Activated T-cell treated with anti-CD3 and anti-CD28 coated beads, Interleukin-2, amount 50 U/mL, for 24 hours (primary cell): ENCODE data around the gene KASH5.

Experiments used
- DNase-seq: peaks from one replicate; pipeline ENCODE4 v3.0.0-alpha.2; 2020
- H3K27ac Mint-ChIP-seq: 2 replicates; pipeline ENCODE4 v1.8.0; 2020; ENCODE audit warnings: mild to moderate bottlenecking, mixed read lengths
- H3K27me3 Mint-ChIP-seq: 2 replicates; pipeline ENCODE4 v1.8.0; 2020; ENCODE audit warnings: mixed read lengths
- H3K36me3 Mint-ChIP-seq: 2 replicates; pipeline ENCODE4 v1.8.0; 2020; ENCODE audit warnings: low read depth, mixed read lengths
- H3K4me1 Mint-ChIP-seq: 2 replicates; pipeline ENCODE4 v1.8.0; 2020; ENCODE audit warnings: low read depth, mixed read lengths
- H3K4me3 Mint-ChIP-seq: 2 replicates; pipeline ENCODE4 v1.8.0; 2020; ENCODE audit warnings: mild to moderate bottlenecking, moderate library complexity, mixed read lengths
- H3K9me3 Mint-ChIP-seq: 2 replicates; pipeline ENCODE4 v1.8.0; 2020; ENCODE audit warnings: mixed read lengths

KASH5 gene

DNA sequence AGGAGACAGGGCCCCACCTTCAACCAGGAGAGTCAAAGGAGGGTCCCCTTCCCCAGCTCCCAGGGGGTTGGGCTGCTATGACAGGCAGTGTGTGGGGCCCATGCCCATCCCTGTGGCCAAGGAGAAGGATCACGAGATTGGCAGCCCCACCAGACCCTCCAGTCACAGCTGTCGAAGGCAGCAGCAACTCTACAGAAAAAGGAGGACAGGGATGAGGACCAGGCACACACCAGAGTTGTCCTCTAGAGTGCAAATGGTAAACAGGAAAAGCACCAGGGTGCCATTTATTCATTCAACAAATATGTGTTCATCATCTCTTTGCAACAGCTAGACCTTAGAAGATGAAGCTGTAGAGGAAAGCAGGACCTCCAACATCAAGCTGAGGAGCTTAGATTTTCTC lies 31.1 kb downstream of the KASH5 start:
- no peaks in the 10 kb centered on the region for H3K36me3 Mint-ChIP-seq
- no peak overlapping the region for H3K4me3 Mint-ChIP-seq
- no peak for DNase-seq
- H3K4me1 Mint-ChIP-seq, result peaks cover 29% of the 10 kb centered on the region
- H3K27ac Mint-ChIP-seq, result no peak overlapping the region
- H3K27me3 Mint-ChIP-seq, result peaks cover 62% of the 10 kb centered on the region
- H3K9me3 Mint-ChIP-seq, result no peaks in the 10 kb centered on the region

DNA sequence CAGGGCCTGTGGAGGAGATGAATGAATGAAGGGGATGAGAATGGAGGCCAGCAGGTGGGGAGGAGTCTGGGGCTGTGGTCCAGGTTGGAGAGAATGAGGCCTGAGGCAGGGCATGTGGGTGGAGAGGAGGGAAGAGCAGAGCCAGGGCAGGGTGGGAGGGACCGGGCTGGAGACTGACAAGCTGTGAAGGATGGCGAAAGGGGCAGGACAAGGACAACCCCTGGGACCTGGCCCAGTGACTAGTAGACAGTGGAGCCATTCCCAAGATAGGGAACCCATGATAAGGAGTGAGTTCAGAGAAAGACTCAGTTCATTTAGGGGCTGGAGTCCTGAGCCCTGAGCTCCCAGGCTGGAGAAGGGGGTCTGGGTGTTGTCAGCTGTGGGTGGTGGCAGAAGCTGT lies 32.2 kb downstream of the KASH5 start:
- Mint-ChIP-seq H3K27me3 (peaks cover 71% of the 10 kb centered on the region), H3K9me3 (no peaks in the 10 kb centered on the region), H3K27ac (no peak overlapping the region), H3K36me3 (no peaks in the 10 kb centered on the region), H3K4me3 (no peak overlapping the region), H3K4me1 (peaks cover 30% of the 10 kb centered on the region)
- DNase-seq, result no peak

DNA sequence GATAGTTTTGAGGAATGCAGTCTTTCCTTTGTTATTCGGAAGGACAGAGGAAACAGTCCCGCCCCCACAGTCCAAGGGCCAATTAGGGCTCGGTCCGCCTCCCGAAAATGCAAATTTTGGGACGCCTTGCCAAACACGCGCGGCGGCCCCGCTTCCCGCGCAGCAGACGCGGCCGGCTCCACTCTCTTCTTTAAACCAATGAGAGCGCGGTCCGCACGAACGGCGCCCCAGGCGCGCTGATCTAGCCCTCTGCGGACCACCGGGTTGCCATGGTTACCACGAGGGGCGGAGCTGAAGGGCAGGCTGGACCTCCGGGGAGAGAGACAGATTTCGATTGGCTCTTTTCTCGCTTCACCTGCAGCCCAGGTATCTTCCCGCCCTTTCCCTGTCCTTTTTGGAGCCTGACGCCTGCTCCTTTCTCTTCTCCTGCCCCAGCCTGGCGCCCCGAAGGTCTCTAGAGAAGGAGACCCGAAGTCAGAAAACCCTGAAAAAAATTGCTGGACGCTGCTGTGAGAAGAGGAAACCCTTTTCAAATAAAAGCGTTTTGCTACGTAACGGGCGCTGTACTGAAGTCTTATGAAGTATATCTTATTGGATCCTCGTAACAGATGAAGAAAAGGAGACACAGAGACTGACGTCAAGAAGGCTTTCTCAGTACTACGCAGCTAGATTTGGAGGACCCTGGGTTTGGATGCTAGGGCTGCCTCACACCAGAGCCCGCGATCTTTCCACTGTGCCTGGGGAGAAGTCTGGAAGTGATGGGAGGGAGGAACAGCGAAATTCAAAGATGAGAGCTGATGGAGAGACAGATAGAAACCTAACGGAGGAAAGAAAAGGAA lies 33.2 kb downstream of the KASH5 start:
- H3K36me3 Mint-ChIP-seq, result no peaks in the 10 kb centered on the region
- H3K4me1 Mint-ChIP-seq, result peaks cover 31% of the 10 kb centered on the region
- H3K9me3 Mint-ChIP-seq, result no peaks in the 10 kb centered on the region
- peak overlapping the region; percentile 8 for H3K4me3 Mint-ChIP-seq
- no peak overlapping the region for H3K27ac Mint-ChIP-seq
- peaks cover 81% of the 10 kb centered on the region for H3K27me3 Mint-ChIP-seq
- peak; percentile 55 for DNase-seq

DNA sequence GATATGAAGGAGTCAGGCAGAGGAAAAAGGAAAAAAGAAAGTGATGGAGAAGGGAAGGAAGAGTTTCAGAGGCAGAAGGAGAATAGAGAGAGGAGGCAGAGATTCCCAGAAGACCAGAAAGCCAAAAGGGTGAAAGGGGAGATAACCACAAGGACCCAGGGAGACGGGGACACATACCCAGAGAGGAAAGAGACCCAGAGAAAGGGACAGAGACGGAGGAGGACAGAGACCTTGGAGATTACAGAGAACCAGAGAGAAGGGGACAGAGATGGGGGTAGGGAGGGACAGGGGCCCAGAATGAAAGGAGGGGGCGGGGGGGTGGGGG lies 33.8 kb downstream of the KASH5 start:
- no peak for DNase-seq
- Mint-ChIP-seq H3K27me3 (peaks cover 87% of the 10 kb centered on the region), H3K4me3 (no peak overlapping the region), H3K9me3 (no peaks in the 10 kb centered on the region), H3K4me1 (peaks cover 34% of the 10 kb centered on the region), H3K36me3 (no peaks in the 10 kb centered on the region), H3K27ac (no peak overlapping the region)

DNA sequence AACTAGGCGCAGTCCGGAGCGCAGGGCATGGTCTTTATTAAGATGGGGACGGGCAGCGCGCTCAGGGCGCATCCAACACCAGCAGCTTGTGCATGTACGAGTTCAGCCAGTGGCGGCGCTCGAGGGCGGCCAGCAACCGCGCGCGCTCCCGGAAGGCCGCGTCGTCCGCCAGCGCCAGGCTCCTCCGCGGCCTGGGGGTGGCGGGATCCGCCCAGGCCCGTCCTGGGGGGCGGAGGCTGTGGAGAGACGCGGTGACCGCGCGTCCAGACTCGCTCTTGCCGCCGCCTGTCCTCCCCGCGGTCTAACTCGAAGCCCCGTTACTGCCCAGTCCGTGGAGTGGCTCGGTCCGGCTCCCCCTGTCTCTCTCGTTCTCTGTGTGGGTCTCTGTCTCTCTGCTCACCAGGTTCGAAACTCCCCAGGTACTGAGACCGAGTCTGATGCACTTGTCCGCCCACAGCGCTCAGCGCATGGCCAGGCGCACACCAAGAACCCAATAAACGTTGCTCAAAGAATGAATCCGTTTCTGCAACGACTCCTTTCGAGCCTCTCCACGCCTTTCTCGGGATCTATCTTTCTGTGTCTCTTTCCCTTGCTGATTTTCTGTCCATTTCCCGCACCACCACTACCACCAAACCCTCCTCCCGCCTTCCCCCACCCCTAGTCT lies 34.5 kb downstream of the KASH5 start:
- H3K9me3 Mint-ChIP-seq, result no peaks in the 10 kb centered on the region
- no peaks in the 10 kb centered on the region for H3K36me3 Mint-ChIP-seq
- H3K27me3 Mint-ChIP-seq, result peaks cover 91% of the 10 kb centered on the region
- no peak overlapping the region for H3K27ac Mint-ChIP-seq
- peak overlapping the region; percentile 57 for H3K4me3 Mint-ChIP-seq
- peaks cover 37% of the 10 kb centered on the region for H3K4me1 Mint-ChIP-seq
- peak; percentile 61 for DNase-seq

DNA sequence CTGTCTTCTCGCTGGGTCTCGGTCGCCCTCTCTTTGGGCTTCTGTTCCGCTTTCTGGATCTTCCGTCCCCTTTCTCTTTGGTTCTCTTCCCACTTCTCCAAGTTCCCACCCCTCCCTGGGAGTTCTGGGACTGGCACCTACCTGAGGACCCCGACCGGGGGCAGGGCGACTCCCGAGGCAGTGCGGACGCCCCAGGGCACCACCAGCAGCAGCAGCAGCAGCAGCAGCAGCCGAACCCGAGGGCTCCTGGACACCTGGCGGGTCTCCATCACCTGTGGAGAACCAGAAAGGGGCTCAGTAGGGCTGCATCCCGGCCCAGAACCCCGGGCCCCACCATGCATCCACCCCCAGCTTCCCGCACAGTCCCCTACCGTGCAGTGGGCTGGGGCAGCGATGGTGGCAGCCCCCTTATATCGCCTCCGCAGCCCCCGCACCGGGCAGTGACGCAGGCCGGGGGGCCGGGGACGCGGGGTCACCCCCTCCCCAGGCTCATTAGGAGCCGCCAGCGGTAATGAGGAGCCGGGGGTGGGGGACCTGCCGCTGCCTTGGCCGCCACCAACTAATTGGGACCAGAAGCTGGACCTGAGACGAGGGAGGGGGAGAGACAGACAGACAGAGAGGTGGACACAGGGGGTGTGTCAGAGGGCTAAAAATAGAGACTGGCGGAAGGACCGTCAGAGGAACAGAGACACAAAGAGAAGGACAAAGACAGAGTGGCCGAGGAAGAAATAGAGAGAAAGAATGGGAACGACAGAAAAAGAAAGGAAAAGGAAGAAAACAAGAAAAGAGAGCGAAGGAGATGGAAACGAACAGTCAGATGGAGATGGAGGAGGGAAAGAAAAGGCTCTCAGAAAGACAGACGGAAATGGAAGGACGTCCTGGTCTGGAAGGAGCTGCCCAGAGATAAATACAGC lies 35.3 kb downstream of the KASH5 start, which contains the start of gene PTH2:
TSS of gene PTH2 (minus strand) at position 371 of the 914 bp plus-strand sequence. CDS start at position 269, 102 bp downstream.
- no peak for DNase-seq
- Mint-ChIP-seq H3K27ac (no peak within 1 kb of the TSS), H3K4me3 (peak within 1 kb of the TSS; percentile 57), H3K9me3 (no peaks in the 10 kb centered on the region), H3K36me3 (no peaks in the 10 kb centered on the region), H3K4me1 (peaks cover 44% of the 10 kb centered on the region), H3K27me3 (peaks cover 91% of the 10 kb centered on the region)

DNA sequence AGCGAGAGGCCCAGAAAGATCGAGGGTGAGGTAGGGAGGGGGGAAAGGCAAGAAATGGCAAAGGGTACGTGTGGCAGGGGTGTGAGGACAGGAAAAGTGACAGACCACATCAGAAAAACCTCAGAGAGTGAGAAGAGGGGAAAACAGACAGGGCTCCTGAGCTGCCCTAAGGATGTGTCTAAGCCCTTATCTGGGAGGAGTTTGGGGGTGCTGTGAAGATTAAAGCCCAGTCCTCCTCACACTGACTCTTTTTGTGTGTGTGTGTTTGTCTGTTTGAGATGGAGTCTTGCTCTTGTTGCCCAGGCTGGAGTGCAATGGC lies 35.9 kb downstream of the KASH5 start:
- Mint-ChIP-seq H3K4me1 (peaks cover 48% of the 10 kb centered on the region), H3K27me3 (peaks cover 92% of the 10 kb centered on the region), H3K36me3 (no peaks in the 10 kb centered on the region), H3K9me3 (no peaks in the 10 kb centered on the region), H3K4me3 (no peak overlapping the region), H3K27ac (no peak overlapping the region)
- no peak for DNase-seq

DNA sequence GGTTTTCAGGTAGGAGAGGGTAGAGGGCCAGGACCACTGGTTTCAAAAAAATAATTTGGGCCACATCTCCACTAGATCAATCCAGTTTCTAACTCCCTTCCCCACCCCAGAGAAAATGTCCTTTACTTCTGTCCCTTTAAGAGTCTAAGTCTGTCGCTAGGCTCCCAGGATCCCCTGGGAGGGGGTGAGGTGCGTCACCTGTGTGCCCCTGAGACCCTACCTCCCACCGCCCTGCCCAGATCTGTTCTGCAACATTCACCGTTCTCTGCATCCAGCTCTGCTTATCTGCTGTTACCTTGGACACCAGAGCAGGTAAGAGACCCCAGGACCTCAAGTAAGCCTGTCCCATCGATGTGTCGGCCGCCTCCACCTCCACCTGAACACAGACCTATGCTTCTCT lies 37.1 kb downstream of the KASH5 start, which contains the start of gene GFY:
TSS of gene GFY (plus strand) at position 211 of the 400 bp plus-strand sequence. CDS start 1,043 bp downstream, outside the sequence.
- H3K27me3 Mint-ChIP-seq, result peaks cover 92% of the 10 kb centered on the region
- no peak within 1 kb of the TSS for H3K27ac Mint-ChIP-seq
- H3K36me3 Mint-ChIP-seq, result no peaks in the 10 kb centered on the region
- peaks cover 51% of the 10 kb centered on the region for H3K4me1 Mint-ChIP-seq
- no peaks in the 10 kb centered on the region for H3K9me3 Mint-ChIP-seq
- no peak within 1 kb of the TSS for H3K4me3 Mint-ChIP-seq
- DNase-seq, result no peak

DNA sequence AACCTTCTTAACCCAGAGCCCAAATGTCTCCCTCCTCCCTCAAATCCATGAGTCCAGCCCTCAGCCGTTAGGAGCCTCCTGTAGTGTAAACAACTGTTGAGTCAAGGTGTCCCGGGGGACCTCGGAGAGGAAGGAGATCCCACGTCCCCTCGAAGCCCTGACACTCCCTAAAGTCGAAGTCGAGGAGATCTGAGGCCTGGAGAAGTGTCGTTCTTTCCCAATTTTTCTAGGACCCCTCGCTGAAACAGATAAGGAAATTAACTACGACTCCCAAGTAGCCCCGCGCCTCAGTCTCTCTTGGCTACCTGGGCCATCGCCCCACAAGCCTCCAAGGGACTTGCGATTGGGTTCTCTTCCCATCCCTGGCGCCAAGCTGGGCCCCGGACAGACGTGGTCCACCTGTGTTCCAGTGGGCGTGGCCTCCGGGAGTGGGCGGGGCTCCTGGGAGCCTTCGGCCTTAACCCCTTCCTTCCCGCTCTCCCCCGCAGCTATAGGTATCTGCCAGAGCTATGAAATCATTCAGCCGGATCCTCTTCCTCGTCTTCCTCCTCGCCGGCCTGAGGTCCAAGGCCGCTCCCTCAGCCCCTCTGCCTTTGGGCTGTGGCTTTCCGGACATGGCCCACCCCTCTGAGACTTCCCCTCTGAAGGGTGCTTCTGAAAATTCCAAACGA lies 38.0 kb downstream of the KASH5 start:
- no peak overlapping the region for H3K27ac Mint-ChIP-seq
- peak; percentile 59 for DNase-seq

DNA sequence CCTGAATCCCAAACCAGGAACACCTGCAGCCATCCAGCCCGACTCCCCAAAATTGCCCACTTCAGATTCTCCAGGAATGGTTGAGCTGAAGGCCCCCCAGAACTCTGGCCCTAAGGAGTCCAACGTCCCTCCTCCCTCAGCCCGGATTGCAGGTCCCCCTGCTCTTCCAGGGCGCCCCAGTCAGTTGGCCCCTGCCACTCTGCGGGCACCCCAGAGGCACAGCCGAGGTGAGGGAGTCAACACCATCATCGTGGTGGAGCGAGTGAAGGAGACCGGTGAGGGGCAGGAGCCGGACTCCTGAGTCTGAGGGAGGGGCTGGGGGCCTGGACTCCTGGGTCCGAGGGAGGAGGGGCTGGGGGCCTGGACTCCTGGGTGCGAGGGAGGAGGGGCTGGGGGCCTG lies 39.3 kb downstream of the KASH5 start:
- Mint-ChIP-seq H3K27me3 (peaks cover 91% of the 10 kb centered on the region), H3K4me1 (peaks cover 44% of the 10 kb centered on the region), H3K9me3 (no peaks in the 10 kb centered on the region), H3K27ac (no peak overlapping the region), H3K36me3 (no peaks in the 10 kb centered on the region), H3K4me3 (no peak overlapping the region)
- DNase-seq, result no peak

More for the DNA sequence above, 38.0 kb downstream of the KASH5 start:
- peaks cover 48% of the 10 kb centered on the region for H3K4me1 Mint-ChIP-seq
- H3K27me3 Mint-ChIP-seq, result peaks cover 92% of the 10 kb centered on the region
- no peak overlapping the region for H3K4me3 Mint-ChIP-seq
- no peaks in the 10 kb centered on the region for H3K36me3 Mint-ChIP-seq
- no peaks in the 10 kb centered on the region for H3K9me3 Mint-ChIP-seq

DNA sequence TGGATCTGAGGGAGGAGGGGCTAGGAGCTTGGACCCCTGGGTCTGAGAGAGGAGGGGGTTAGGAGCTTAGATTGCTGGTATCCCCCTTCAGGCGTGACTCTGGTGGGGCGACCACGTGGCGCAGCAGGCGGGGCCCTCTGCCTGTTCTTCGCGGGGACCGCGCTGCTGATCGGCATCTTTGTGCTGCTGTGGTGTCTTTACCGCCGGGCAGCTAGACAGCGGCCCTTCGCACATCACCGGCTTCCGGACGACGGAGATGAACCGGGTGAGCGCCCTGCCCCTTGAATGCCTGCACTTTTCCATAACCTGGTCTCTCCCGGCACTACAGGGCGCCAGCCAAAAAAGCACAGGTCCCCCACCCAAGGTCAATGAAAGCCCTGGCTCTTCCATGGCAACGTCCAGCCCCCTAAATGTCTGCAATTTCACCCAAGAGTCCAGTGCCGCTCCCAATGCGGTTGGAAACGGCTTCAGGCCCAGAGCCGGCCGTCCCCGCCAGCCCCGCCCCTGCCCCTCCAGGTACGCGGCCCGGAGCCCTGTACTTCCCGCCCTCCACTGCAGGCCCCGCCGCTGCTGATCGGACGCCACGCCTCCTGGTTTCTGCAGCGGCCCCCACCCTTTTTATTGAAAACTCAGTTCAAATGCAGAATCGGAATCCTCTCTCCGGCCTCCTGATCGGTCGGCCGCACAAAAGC lies 40.0 kb downstream of the KASH5 start:
- no peak overlapping the region for H3K27ac Mint-ChIP-seq
- no peak for DNase-seq
- peaks cover 43% of the 10 kb centered on the region for H3K4me1 Mint-ChIP-seq
- no peaks in the 10 kb centered on the region for H3K36me3 Mint-ChIP-seq
- H3K9me3 Mint-ChIP-seq, result no peaks in the 10 kb centered on the region
- peaks cover 92% of the 10 kb centered on the region for H3K27me3 Mint-ChIP-seq
- peak overlapping the region; percentile 43 for H3K4me3 Mint-ChIP-seq

DNA sequence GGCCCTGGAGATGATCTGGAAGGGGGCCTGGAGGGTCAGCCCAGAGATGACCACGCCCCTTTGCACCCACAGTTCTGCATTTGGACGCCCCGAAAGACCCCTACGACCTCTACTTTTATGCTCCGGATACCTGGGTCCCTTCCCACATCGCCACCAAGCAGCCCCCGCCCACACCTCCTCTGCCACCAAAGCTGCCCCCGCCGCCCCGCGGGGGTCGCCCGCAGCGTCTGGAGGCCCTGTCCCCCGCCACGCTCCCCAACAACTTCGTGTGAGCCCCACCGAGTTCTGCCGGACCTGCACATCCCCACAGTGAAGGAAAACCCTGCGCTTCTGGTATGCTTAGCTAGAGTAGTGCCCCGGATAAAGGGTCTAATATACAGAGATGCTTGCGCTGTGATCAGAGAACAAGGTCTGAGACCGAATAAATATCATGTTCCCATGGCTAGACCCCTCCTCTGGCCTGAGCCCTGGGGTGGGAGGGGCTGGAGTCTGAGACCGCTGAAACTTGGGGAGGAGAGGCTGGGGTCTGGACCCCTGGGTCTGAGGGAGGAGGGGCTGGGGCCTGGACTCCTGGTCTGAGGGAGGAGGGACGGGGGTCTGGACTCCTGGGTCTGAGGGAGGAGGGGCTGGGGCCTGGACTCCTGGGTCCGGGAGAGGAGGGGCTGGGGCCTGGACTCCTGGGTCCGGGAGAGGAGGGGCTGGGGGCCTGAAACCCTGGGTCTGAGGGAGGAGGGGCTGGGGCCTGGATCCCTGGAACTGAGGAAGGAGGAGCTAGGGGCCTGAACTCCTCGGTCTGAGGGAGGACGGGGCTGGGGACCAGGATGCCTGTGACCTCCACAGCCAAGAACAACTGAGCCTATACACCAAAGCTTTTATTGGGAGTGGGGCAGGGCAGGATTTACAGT lies 40.8 kb downstream of the KASH5 start:
- no peak overlapping the region for H3K4me3 Mint-ChIP-seq
- H3K4me1 Mint-ChIP-seq, result peaks cover 43% of the 10 kb centered on the region
- no peak for DNase-seq
- peaks cover 93% of the 10 kb centered on the region for H3K27me3 Mint-ChIP-seq
- no peaks in the 10 kb centered on the region for H3K36me3 Mint-ChIP-seq
- H3K27ac Mint-ChIP-seq, result no peak overlapping the region
- no peaks in the 10 kb centered on the region for H3K9me3 Mint-ChIP-seq

DNA sequence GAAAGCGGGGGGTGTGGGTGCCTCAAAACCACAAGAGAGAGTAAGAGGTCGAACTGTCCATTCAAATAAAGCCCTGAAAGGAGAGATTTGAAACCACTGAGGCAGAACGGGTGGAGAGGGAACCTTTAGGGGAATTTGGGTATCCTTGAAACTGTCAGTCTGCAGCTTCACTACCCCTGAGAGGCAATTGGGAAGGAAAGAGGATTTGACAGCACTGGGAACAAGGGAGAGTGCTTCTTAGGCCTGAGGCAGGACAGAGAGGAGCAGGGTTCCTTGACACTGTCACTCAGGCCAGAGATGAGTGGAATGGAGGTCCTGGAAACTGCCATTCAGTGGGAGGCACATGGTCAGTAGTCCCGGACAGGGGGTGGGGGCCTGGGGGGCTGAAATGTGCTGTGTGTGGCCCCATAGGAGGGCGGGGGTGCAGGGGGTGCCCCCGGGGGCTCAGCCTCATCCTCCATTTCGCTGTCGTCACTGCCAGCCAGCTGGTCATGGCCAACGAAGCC lies 42.2 kb downstream of the KASH5 start:
- Mint-ChIP-seq H3K4me1 (peaks cover 38% of the 10 kb centered on the region), H3K27ac (no peak overlapping the region)

More for the DNA sequence above, 42.2 kb downstream of the KASH5 start:
- H3K27me3 Mint-ChIP-seq, result peaks cover 94% of the 10 kb centered on the region
- no peak for DNase-seq
- H3K4me3 Mint-ChIP-seq, result no peak overlapping the region
- no peaks in the 10 kb centered on the region for H3K9me3 Mint-ChIP-seq
- no peaks in the 10 kb centered on the region for H3K36me3 Mint-ChIP-seq
